SW 1271 (cell line): ENCODE results near the gene GFOD2.

Experiments used
- DNase-seq, 2 experiments: peaks; one replicate each; lab custom pipeline; 2025; lab: John Stamatoyannopoulos, UW

The GFOD2 gene

DNA sequence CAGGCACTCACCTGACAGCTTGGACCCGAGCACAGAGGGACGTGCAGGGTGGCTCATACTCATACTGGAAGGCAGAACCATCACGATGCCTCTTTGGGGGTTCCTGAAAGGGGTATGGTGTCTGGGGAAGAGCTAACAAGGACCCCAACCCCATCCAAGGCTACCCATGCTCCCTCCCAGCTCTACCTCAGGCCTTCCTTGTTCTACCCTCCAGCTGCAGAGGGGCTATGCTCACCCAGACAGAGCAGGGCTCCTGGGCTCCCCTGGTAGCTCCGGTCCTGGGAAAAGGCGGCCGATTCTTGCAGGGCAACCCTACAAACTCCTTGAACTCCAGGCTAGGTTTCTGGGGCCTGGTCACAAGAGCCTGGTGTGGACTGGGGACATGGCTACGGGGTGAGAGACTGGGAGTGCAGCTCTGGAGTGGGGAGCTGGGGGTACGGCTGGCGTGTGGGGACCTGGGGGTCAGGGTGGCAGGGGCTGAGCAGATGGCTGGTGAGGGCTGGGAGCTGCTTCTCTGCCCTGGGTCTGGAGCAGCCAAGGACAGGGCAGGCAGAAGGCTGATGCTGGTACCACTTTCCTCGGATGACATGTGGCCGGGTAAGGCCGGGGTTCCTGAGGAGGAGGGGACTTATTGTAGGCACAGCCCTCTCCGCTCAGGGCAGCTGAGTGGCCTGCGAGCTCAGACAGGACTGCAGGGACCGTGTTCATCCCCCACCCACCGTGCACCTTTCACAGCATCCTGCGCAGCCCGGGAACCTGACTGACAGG lies 61.2 kb downstream of the GFOD2 start:
- no peak for DNase-seq

GRCh38 chr16:67657017-67657608 lies 62.0 kb downstream of the GFOD2 start:
- no peak for DNase-seq

DNA sequence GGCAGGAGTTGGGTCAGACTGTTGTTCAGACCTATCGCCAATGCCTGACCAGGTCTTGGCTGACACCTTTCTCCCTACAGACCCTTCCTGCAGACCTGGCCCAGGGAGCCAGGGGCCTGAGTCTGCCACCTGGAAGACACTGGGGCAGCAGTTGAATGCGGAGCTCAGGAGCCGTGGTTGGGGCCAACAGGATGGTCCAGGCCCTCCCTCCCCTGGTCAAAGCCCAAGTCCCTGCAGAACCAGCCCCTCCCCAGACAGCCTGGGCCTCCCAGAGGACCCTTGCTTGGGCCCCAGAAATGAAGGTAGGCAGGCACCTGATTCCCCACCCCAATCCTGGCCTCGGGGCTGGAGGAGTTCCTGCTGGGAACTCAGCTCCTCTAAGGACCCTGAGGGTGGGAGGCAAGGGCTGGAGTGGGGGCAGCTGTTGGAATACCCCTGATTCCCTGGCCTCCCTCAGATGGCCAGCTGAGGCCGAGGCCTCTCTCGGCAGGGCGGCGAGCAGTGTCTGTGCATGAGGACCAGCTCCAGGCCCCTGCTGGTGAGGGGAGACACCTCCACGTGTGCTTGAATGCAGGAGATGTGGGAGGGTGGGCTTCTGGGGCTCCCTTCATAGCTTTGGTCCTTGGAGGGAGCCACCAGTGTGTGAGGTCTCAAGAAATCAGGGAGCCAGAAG lies 62.6 kb downstream of the GFOD2 start:
- no peak for DNase-seq

DNA sequence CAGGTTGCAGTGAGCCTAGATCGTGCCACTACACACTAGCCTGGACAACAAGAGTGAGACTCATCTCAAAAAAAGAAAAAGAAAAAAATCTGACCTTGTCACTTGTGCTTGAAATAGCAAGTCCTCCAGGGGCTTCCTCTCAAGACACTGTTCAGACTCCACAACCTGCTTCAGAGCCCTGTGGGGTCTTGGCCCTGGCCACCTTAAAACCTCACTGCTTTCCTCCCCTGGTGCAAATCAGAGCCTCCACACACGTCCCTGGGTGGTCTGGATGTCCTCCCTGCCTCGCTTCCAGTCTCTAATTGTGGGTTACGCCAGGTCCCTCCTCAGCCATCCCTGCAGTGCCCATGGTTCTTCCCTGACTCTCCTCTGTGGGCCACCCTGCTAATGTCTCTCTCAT lies 63.8 kb downstream of the GFOD2 start:
- no peak for DNase-seq

DNA sequence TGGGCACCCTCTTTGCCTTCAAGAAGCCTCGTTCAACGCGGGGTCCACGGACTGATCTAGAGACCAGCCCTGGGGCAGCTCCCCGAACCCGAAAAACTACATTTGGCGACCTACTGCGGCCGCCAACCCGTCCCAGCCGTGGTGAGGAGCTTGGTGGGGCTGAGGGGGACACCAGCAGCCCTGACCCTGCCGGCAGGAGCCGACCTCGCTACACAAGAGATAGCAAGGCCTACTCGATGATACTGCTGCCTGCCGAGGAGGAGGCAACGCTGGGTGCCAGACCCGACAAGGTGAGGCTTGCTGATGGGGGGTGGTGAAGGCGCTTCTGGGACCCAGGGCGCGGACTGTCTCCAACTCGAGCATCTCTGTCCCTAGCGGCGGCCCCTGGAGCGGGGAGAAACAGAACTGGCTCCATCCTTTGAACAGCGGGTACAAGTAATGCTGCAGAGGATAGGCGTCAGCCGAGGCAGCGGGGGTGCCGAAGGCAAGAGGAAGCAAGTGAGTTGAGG lies 64.7 kb downstream of the GFOD2 start:
- no peak for DNase-seq

DNA sequence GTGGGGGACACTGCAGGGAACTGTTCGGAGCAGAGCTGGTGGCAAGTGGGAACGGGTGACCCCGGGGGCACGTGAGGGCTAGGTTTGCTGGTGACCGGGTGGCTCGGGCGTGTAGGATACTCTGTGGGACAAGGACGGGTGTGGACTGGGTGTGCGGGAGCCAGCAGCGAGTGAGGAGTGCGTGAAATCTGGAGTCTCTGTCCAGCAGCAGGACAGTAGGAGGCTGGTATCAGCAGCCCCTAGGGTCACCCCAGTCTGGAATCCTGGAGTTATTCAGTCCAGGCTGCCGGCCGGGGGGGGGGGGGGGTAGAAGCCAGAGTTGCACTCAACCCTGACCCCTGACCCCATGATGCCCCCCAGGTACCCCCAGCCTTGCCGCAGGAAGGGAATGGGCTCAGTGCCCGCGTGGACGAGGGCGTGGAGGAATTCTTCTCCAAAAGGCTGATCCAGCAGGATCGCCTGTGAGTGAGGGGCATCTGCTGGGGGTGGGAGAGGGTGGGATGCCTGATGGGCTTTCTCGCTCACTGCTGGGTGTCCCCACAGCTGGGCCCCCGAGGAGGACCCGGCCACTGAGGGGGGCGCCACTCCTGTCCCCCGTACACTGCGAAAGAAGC lies 65.2 kb downstream of the GFOD2 start:
- no peak for DNase-seq

DNA sequence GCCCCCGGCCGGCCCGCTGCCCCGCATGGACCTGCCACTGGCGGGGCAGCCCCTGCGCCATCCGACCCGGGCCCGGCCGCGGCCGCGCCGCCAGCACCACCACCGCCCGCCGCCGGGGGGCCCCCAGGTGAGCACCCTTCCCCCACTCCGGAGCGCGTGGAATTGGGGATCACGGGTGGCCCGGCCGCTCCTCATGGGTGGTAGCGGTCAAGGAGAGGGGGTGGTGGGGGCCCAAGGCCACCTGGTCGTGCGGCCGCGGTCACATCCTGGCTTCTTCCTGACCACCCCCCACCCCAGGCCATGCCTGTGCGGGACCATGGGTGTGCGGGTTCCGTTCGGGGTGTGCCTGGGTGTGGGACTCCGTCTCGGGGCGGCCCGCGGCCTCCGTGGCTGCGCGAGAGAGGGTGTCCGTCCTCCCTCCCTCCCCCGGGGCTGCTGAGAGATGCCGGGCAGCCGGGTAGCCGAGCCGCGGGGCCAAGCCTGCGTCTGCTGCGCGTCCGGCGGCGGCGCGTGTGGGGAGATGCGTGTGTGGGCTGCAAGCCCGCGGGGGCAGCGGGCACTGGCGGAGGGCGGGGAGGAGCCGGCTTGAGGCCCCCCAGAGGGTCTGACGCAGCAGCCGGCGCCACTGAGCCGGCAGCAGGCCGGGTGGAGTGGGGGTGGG lies 65.9 kb downstream of the GFOD2 start:
- no peak for DNase-seq

DNA sequence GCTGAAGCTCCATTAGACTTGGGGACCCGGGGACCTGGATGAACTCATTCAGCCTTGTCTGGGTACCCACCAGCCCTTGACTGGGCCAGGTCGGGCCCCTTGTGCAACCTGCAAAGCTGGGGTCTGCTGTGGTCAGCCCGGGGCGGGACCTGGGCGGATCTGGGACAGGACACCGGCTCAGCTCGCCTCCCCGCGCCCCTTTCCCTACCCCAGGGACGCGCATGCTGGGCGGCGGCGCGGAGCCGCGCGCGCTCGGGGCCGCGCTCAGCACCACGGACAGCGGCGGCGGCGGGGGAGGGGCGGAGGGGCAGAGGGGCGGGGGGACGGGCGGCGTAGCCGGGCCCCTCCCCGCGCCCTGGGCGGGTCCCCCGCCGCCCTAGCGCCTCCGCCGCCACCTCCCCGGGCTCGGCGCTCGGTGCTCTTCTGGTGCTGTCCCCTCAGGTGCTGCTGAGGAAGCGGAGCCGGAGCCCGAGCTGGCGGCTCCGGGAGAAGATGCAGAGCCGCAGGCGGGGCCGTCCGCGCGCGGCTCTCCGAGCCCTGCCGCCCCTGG lies 66.5 kb downstream of the GFOD2 start:
- no peak for DNase-seq

DNA sequence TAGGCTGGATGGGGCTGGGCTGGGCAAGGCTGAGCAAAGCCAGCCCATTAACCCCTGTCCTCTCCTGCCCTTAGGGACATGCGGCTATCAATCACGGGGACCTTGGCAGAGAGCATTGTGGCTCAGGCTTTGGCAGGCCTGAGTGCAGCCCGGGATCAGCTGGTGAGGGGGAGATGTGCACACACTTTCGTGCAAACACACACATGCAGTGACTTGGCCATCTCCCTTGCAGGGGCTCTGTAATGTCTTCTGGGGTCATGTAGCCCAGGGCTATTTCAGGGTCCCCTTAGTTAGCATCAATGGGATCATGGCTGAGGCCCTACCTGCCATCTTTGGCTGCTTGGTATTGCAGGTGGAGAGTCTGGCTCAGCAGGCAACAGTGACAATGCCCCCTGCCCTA lies 67.3 kb downstream of the GFOD2 start:
- no peak for DNase-seq

- DNase-seq, result no peak
These were observed 68.1 kb downstream of the GFOD2 start for GRCh38 chr16:67651039-67651438.

- no peak for DNase-seq
These were observed 69.1 kb downstream of the GFOD2 start for GRCh38 chr16:67650023-67650422.

- no peak for DNase-seq
These were observed 69.6 kb downstream of the GFOD2 start for GRCh38 chr16:67649494-67649931.

- DNase-seq, result no peak
These were observed 70.2 kb downstream of the GFOD2 start for GRCh38 chr16:67648764-67649407.

DNA sequence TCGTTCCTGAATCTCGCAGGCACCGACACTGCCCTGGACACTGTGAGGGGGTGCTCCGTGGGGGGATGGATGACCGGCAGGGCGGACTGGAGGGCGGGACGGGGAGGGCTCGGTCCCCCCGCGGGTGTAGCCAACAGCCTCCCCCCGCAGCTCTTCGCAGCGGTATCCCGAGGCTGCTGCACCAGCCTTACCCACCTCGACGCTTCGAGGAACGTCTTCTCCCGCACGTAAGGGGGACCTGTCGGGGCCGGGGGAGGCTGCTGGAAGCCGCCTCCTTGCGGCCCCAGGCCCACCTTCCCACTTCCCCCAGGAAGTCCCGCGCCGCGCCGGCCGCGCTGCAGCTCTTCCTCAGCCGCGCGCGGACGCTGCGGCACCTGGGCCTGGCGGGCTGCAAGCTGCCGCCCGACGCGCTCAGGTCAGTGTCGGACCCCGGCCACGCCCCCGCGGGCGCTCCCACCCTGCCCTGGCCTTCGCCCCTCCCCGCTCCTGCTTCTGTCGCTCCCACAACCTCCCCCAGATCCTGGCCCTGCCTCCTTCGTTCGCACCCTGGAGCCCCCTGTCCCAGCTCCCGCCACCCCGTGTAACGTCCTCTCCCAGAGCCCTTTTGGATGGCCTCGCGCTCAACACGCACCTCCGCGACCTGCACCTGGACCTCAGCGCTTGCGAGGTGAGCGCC lies 70.9 kb downstream of the GFOD2 start:
- DNase-seq, result no peak

DNA sequence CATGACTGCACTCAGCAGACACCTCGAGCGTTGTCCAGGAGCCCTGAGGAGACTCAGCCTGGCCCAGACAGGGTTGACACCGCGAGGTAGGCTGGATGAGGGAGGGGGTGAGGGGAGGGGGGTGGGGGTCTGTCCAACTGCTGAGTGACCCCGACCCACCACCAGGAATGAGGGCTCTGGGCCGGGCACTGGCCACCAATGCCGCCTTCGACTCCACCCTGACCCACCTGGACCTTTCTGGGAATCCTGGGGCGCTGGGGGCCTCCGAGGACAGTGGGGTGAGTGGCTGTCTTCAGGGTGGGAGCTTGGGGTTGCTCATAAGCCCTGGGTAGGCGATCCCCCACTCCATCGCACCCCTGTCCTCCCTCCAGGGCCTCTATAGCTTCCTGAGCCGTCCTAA lies 71.4 kb downstream of the GFOD2 start:
- DNase-seq, result no peak

DNA sequence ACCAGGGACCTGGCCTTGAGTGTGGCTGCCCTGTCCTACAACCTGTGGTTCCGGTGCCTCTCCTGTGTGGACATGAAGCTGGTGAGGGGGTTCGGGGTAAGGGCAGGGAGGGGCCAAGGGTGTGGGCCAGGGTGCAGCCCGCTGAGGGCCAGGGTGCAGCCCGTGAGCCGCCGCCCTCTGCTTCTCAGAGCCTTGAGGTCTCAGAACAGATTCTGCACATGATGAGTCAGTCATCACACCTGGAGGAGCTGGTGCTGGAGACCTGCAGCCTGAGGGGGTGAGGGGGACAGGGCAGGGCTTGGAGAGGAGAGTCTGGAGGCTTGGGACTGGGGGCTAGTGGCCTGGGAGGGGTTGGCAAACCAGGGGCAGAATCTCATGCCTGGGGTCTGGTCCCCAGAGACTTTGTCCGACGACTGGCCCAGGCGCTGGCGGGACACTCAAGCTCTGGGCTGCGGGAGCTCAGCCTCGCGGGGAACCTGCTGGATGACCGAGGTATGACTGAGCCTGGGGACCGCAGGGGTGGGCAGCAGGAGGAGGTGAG lies 71.9 kb downstream of the GFOD2 start:
- no peak for DNase-seq

- no peak for DNase-seq
These were observed 73.6 kb downstream of the GFOD2 start for GRCh38 chr16:67645397-67646121.

DNA sequence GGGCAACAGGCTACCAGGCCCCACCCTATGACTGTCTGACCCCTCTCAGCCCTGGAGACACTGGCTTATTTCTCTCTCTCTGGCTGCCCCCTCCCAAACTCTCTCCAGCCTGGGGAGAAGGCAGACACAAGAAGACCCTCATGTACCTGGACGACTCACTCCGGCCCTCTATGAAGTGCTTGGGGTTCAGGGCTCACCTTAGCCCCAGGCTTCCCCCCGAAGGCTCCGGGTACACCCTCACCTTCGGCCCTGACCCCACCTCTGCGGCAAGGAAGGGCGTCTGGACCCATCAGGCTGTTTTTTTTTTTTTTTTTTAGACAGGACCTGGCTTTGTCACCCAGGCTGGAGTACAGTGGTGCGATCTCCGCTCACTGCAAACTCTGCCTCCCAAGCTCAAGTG lies 75.1 kb downstream of the GFOD2 start:
- no peak for DNase-seq

- DNase-seq, result no peak
These were observed 77.1 kb downstream of the GFOD2 start for GRCh38 chr16:67641779-67642708.
